Ovary (tissue), 3 donors: Measurements from ENCODE around the gene PI4KA.

ENCODE experiments used
- CTCF ChIP-seq, 3 donors: fragments of 450-650 bp in 2 of 3; fragments of 200-600 bp in 1 of 3; IDR thresholded peaks; one replicate each; pipeline versions ENCODE4 v1.5.1 to v1.8.0; 2016 to 2022; ENCODE audit warnings: antibody characterized with exemption in 3 of 3, mild to moderate bottlenecking in 1 of 3
- POLR2A ChIP-seq: fragments of 450-650 bp; IDR thresholded peaks from one replicate; pipeline ENCODE4 v1.6.1; 2017; ENCODE audit warnings: antibody characterized with exemption, mild to moderate bottlenecking, moderate library complexity
- donor health status: DM: no; HTN: no; CAD: no.

GRCh38 chr22:20746431-20747189, 112.0 kb downstream of the PI4KA start:
- no peak for TF ChIP-seq CTCF (IDR thresholded peaks at IDR 0.05)
- no peak for TF ChIP-seq POLR2A
